HepG2 (cell line): ENCODE results near the gene CHKA. TPM values are rescaled to one million over a fixed set of nuclear protein-coding genes. Genes with fewer than 3 reads are reported as not detected.

Experiments used
- AHDC1 ChIP-seq: sonication (generic); formaldehyde crosslinking; IDR thresholded peaks from 2 replicates; pipeline ENCODE4 v1.5.1; 2020; ENCODE audit warnings: mild to moderate bottlenecking, missing genetic modification reagents, borderline replicate concordance
- FOXM1 ChIP-seq: sonication (generic); formaldehyde crosslinking; IDR thresholded peaks from 2 replicates; pipeline ENCODE4 v1.5.0; 2020; ENCODE audit warnings: missing genetic modification reagents
- HHEX ChIP-seq: IDR thresholded peaks from 2 replicates; pipeline ENCODE4 v1.6.1; 2016; ENCODE audit warnings: control low read depth
- HNF4A ChIP-seq: sonication (generic); formaldehyde crosslinking; IDR thresholded peaks from 2 replicates; pipeline ENCODE4 v1.4.0; 2020; ENCODE audit warnings: missing genetic modification reagents
- JUN ChIP-seq: sonication (generic); formaldehyde crosslinking; IDR thresholded peaks from 2 replicates; pipeline ENCODE4 v1.4.0; 2020; ENCODE audit warnings: mild to moderate bottlenecking, missing genetic modification reagents
- MED13 ChIP-seq: sonication (generic); formaldehyde crosslinking; IDR thresholded peaks from 2 replicates; pipeline ENCODE4 v1.5.0; 2020; ENCODE audit warnings: missing genetic modification reagents
- NFYB ChIP-seq: sonication (generic); formaldehyde crosslinking; IDR thresholded peaks from 2 replicates; pipeline ENCODE4 v1.4.0; 2020; ENCODE audit warnings: missing genetic modification reagents
- NPAS2 ChIP-seq: sonication (generic); formaldehyde crosslinking; IDR thresholded peaks from 2 replicates; pipeline ENCODE4 v1.8.0; 2022; ENCODE audit warnings: mild to moderate bottlenecking, missing genetic modification reagents, borderline replicate concordance
- SRY ChIP-seq: sonication (generic); formaldehyde crosslinking; IDR thresholded peaks from 2 replicates; pipeline ENCODE4 v1.8.0; 2022; ENCODE audit warnings: mild to moderate bottlenecking, missing genetic modification reagents
- U2AF2 ChIP-seq: fragments of 200-400 bp; formaldehyde crosslinking; IDR thresholded peaks from 2 replicates; pipeline ENCODE4 v1.6.1; 2017; ENCODE audit warnings: low read depth, mild to moderate bottlenecking, low read length
- USF2 ChIP-seq, 2 experiments: sonication (generic) in 1 of 2; formaldehyde crosslinking in 1 of 2; IDR thresholded peaks; 2 replicates each; pipeline versions ENCODE4 v1.5.1 to v1.6.1; 2011 to 2020; ENCODE audit warnings: borderline replicate concordance in 1 of 2, low read depth in 1 of 2, low read length in 1 of 2, mild to moderate bottlenecking in 1 of 2, missing genetic modification reagents in 1 of 2, moderate library complexity in 1 of 2
- ZFP1 ChIP-seq: IDR thresholded peaks from 2 replicates; pipeline ENCODE4 v1.6.1; 2016
- ZFP36 ChIP-seq: fragments of 150-350 bp; IDR thresholded peaks from 2 replicates; pipeline ENCODE4 v1.6.1; 2018; ENCODE audit warnings: borderline replicate concordance, low read length, low read depth; ENCODE audit not compliant: partially characterized antibody
- ZMYM2 ChIP-seq: sonication (generic); formaldehyde crosslinking; IDR thresholded peaks from 2 replicates; pipeline ENCODE4 v1.8.0; 2022; ENCODE audit warnings: mild to moderate bottlenecking, missing genetic modification reagents
- ZNF10 ChIP-seq: sonication (generic); formaldehyde crosslinking; IDR thresholded peaks from 2 replicates; pipeline ENCODE4 v1.4.0; 2020; ENCODE audit warnings: mild to moderate bottlenecking, low read depth, missing genetic modification reagents, borderline replicate concordance
- ZNF101 ChIP-seq: sonication (generic); formaldehyde crosslinking; IDR thresholded peaks from 2 replicates; pipeline ENCODE4 v1.4.0; 2020; ENCODE audit warnings: mild to moderate bottlenecking, low read depth, missing genetic modification reagents, borderline replicate concordance
- ZNF136 ChIP-seq: sonication (generic); formaldehyde crosslinking; IDR thresholded peaks from 2 replicates; pipeline ENCODE4 v1.8.1; 2022; ENCODE audit warnings: low read depth, mild to moderate bottlenecking, moderate library complexity, missing genetic modification reagents
- ZNF160 ChIP-seq: sonication (generic); formaldehyde crosslinking; IDR thresholded peaks from 2 replicates; pipeline ENCODE4 v1.8.0; 2022; ENCODE audit warnings: mild to moderate bottlenecking, inconsistent platforms, missing genetic modification reagents
- ZNF225 ChIP-seq: sonication (generic); formaldehyde crosslinking; IDR thresholded peaks from 2 replicates; pipeline ENCODE4 v1.4.0; 2020; ENCODE audit warnings: mild to moderate bottlenecking, missing genetic modification reagents
- ZNF234 ChIP-seq: sonication (generic); formaldehyde crosslinking; conservative IDR thresholded peaks from 2 replicates; pipeline ENCODE4 v1.5.1; 2020; ENCODE audit warnings: mild to moderate bottlenecking, missing genetic modification reagents
- ZNF382 ChIP-seq: sonication (generic); formaldehyde crosslinking; IDR thresholded peaks from 2 replicates; pipeline ENCODE4 v1.5.0; 2020; ENCODE audit warnings: missing genetic modification reagents, mild to moderate bottlenecking, borderline replicate concordance
- ZNF441 ChIP-seq: sonication (generic); formaldehyde crosslinking; IDR thresholded peaks from 2 replicates; pipeline ENCODE4 v1.7.0; 2021; ENCODE audit warnings: missing genetic modification reagents, borderline replicate concordance
- ZNF660 ChIP-seq: sonication (generic); formaldehyde crosslinking; IDR thresholded peaks from 2 replicates; pipeline ENCODE4 v1.5.1; 2020; ENCODE audit warnings: mild to moderate bottlenecking, low read depth, missing genetic modification reagents, borderline replicate concordance
- polyA plus RNA-seq, 8 experiments: library from polyadenylated mRNA; depleted of rRNA in 3 of 8; stranded (reverse) in 7 of 8; unstranded in 1 of 8; fragments of >200 nt; fragmentation: Illumina TruSeq in 4 of 8; extraction: Trizol in 4 of 8; gene quantifications; 2 replicates each; pipeline versions ENCODE4 v1.2.1 to v1.2.3, GENCODE V29; 2011 to 2016; ENCODE audit warnings: low read depth in 4 of 8, missing spikeins in 1 of 8, mixed read lengths in 1 of 8; ENCODE audit not compliant: insufficient read depth in 1 of 8
- total RNA-seq, 5 experiments: library from RNA; depleted of rRNA; stranded (reverse); fragments of >200 nt; fragmentation: Illumina TruSeq; extraction: Trizol; gene quantifications; 2 replicates each; pipeline ENCODE4 v1.2.3, GENCODE V29; 2016; ENCODE audit warnings: low read depth in 1 of 5

CHKA gene
- total and polyA plus RNA-seq, 2 of the 13 experiments (the other 11 are each of a cell fraction or from before 2014, with no cell fraction given) = 71.6 to 92.7 TPM

GRCh38 chr11:68010090-68011041, 110.8 kb downstream of the CHKA start, which contains the start of gene ALDH3B1 (continued):
- TF ChIP-seq ZNF101 (CRISPR knock-in tag) (no peak), MED13 (CRISPR knock-in tag) (peak; percentile 75; the same call in 1 of the 2 replicates), JUN (no peak), ZNF234 (CRISPR knock-in tag) (no peak), NPAS2 (CRISPR knock-in tag) (no peak), USF2 (IDR thresholded peaks at IDR 0.05; ENCODE audit: low read depth, low read length) (no peak), USF2 (CRISPR knock-in tag; IDR thresholded peaks at IDR 0.05; ENCODE audit: borderline replicate concordance) (no peak), SRY (peak; percentile 27; the same call in 1 of the 2 replicates), ZNF225 (CRISPR knock-in tag) (no peak), AHDC1 (CRISPR knock-in tag) (no peak), ZNF160 (CRISPR knock-in tag) (no peak), ZNF660 (CRISPR knock-in tag) (no peak), ZMYM2 (CRISPR knock-in tag) (no peak), HNF4A (peak; percentile 67), ZNF382 (no peak), ZNF10 (CRISPR knock-in tag) (no peak), ZFP1 (CRISPR knock-in tag) (no peak), U2AF2 (no peak), ZFP36 (no peak), NFYB (CRISPR knock-in tag) (no peak), HHEX (CRISPR knock-in tag) (no peak), ZNF136 (CRISPR knock-in tag) (0 out of 2 replicates have a peak, but pooled peaks have one; percentile 52), ZNF441 (CRISPR knock-in tag) (no peak), FOXM1 (CRISPR knock-in tag) (no peak)
